HG03108 (cell line): ENCODE measurements around the gene TOPORS.

Experiments used
- ATAC-seq: cut with Tn5 transposase; IDR thresholded peaks from one replicate; pipeline ENCODE4 v1.9.1; 2021; ENCODE audit warnings: moderate library complexity; ENCODE audit not compliant: unreplicated experiment

The TOPORS gene

GRCh38 chr9:32508728-32509127 is 43.7 kb downstream of the TOPORS start:
- ATAC-seq, result no peak

- no peak for ATAC-seq
Measured at GRCh38 chr9:32503008-32503407, 49.4 kb downstream of the TOPORS start.

GRCh38 chr9:32502464-32502863 is 49.9 kb downstream of the TOPORS start:
- ATAC-seq, result no peak

- ATAC-seq, result no peak
Measured at GRCh38 chr9:32501868-32502267, 50.5 kb downstream of the TOPORS start.

GRCh38 chr9:32500768-32501167 is 51.6 kb downstream of the TOPORS start:
- ATAC-seq, result no peak

GRCh38 chr9:32497921-32498320 is 54.5 kb downstream of the TOPORS start:
- no peak for ATAC-seq

GRCh38 chr9:32490601-32491000 is 61.8 kb downstream of the TOPORS start:
- no peak for ATAC-seq
